Suprapubic skin (tissue), 4 donors: ENCODE data around the gene RNF32. TPM values are rescaled to one million over a fixed set of nuclear protein-coding genes. Genes with fewer than 3 reads are reported as not detected.

Source experiments
- DNase-seq, 2 donors: peaks; one replicate each; pipeline ENCODE4 v3.0.0-alpha.2; 2019; ENCODE audit warnings: low spot score in 2 of 2
- H3K27ac ChIP-seq: fragments of 200-600 bp; sonication (generic); one replicate; pipeline ENCODE4 v1.5.1; 2019
- H3K27me3 ChIP-seq: fragments of 200-600 bp; sonication (generic); one replicate; pipeline ENCODE4 v1.5.1; 2019
- H3K36me3 ChIP-seq: fragments of 200-600 bp; sonication (generic); one replicate; pipeline ENCODE4 v1.5.1; 2019
- H3K4me1 ChIP-seq: fragments of 200-600 bp; sonication (generic); one replicate; pipeline ENCODE4 v1.5.1; 2019
- H3K4me3 ChIP-seq: fragments of 200-600 bp; sonication (generic); one replicate; pipeline ENCODE4 v1.5.1; 2019; ENCODE audit warnings: mild to moderate bottlenecking
- H3K9me3 ChIP-seq: fragments of 200-600 bp; sonication (generic); one replicate; pipeline ENCODE4 v1.5.1; 2019
- CTCF ChIP-seq, 2 donors: fragments of 200-600 bp in 1 of 2; fragments of 450-650 bp in 1 of 2; sonication (generic) in 1 of 2; IDR thresholded peaks; one replicate each; pipeline ENCODE4 v1.5.1; 2016 to 2019; ENCODE audit warnings: antibody characterized with exemption in 2 of 2, mild to moderate bottlenecking in 1 of 2, moderate library complexity in 1 of 2
- EP300 ChIP-seq: sonication (generic); formaldehyde crosslinking; IDR thresholded peaks from one replicate; pipeline ENCODE4 v1.6.1; 2017; ENCODE audit warnings: antibody characterized with exemption
- POLR2A ChIP-seq, 2 donors: fragments of 450-650 bp; IDR thresholded peaks; one replicate each; pipeline ENCODE4 v1.6.1; 2017; ENCODE audit warnings: antibody characterized with exemption in 2 of 2, mild to moderate bottlenecking in 2 of 2, moderate library complexity in 2 of 2
- POLR2AphosphoS5 ChIP-seq, 3 donors: sonication (generic); formaldehyde crosslinking; IDR thresholded peaks; one replicate each; pipeline ENCODE4 v1.6.1; 2017; ENCODE audit warnings: antibody characterized with exemption in 3 of 3
- WGBS: methylation state at CpG from one replicate; pipeline ENCODE4 v1.1.5; 2018; 5-methylcytosine and 5-hydroxymethylcytosine counted together
- total RNA-seq, 4 donors: library from RNA; depleted of rRNA; stranded (reverse); fragments of >200 nt; gene quantifications; one replicate each; pipeline ENCODE4 v1.1.0, GENCODE V29; 2016

The RNF32 gene
- total RNA-seq, 4 donors from 2014 or later: 0.29 to 0.32 TPM; not detected in 2

GRCh38 chr7:156655983-156656382, 15.4 kb downstream of the RNF32 start:
- Histone ChIP-seq H3K27me3 (peaks cover 2% of the 10 kb centered on the region), H3K4me3 (no peak overlapping the region), H3K4me1 (no peaks in the 10 kb centered on the region), H3K36me3 (no peaks in the 10 kb centered on the region), H3K9me3 (no peaks in the 10 kb centered on the region), H3K27ac (no peak overlapping the region)
- 56% methylated on average over 4 of the region's 4 CpGs for WGBS
- no peak for DNase-seq
- TF ChIP-seq EP300 (no peak), POLR2AphosphoS5 (IDR thresholded peaks at IDR 0.05) (no peak), CTCF (IDR thresholded peaks at IDR 0.05) (no peak), POLR2A (IDR thresholded peaks at IDR 0.05) (no peak)

- Histone ChIP-seq H3K36me3 (no peaks in the 10 kb centered on the region), H3K4me3 (no peak overlapping the region), H3K27me3 (peaks cover 2% of the 10 kb centered on the region), H3K9me3 (no peaks in the 10 kb centered on the region), H3K27ac (no peak overlapping the region), H3K4me1 (no peaks in the 10 kb centered on the region)
- TF ChIP-seq EP300: no peak
- no peak for TF ChIP-seq CTCF (IDR thresholded peaks at IDR 0.05)
- TF ChIP-seq POLR2A (IDR thresholded peaks at IDR 0.05): no peak
- TF ChIP-seq POLR2AphosphoS5 (IDR thresholded peaks at IDR 0.05): no peak
- 71% methylated on average over 7 of the region's 7 CpGs for WGBS
- no peak for DNase-seq
These were observed 16.0 kb downstream of the RNF32 start for GRCh38 chr7:156656598-156656997.

GRCh38 chr7:156657681-156658080, 17.1 kb downstream of the RNF32 start:
- no peaks in the 10 kb centered on the region for H3K36me3 ChIP-seq
- WGBS: 66% methylated on average over 4 of the region's 4 CpGs
- no peak overlapping the region for H3K27ac ChIP-seq
- no peaks in the 10 kb centered on the region for H3K9me3 ChIP-seq
- no peak overlapping the region for H3K4me3 ChIP-seq
- no peaks in the 10 kb centered on the region for H3K4me1 ChIP-seq
- TF ChIP-seq POLR2A (IDR thresholded peaks at IDR 0.05) (no peak), EP300 (no peak), CTCF (IDR thresholded peaks at IDR 0.05) (no peak), POLR2AphosphoS5 (IDR thresholded peaks at IDR 0.05) (no peak)
- DNase-seq: no peak
- no peaks in the 10 kb centered on the region for H3K27me3 ChIP-seq

GRCh38 chr7:156659203-156659602, 18.6 kb downstream of the RNF32 start:
- 72% methylated on average over 6 of the region's 6 CpGs for WGBS
- DNase-seq: no peak
- no peak overlapping the region for H3K27ac ChIP-seq
- TF ChIP-seq POLR2A (IDR thresholded peaks at IDR 0.05): no peak
- TF ChIP-seq POLR2AphosphoS5 (IDR thresholded peaks at IDR 0.05): no peak
- no peak for TF ChIP-seq CTCF (IDR thresholded peaks at IDR 0.05)
- no peak for TF ChIP-seq EP300
- no peak overlapping the region for H3K4me3 ChIP-seq
- H3K4me1 ChIP-seq: no peaks in the 10 kb centered on the region
- H3K9me3 ChIP-seq: no peaks in the 10 kb centered on the region
- H3K27me3 ChIP-seq: no peaks in the 10 kb centered on the region
- no peaks in the 10 kb centered on the region for H3K36me3 ChIP-seq

GRCh38 chr7:156659961-156660360, 19.4 kb downstream of the RNF32 start:
- Histone ChIP-seq H3K4me3 (no peak overlapping the region), H3K4me1 (no peaks in the 10 kb centered on the region), H3K27ac (no peak overlapping the region), H3K27me3 (no peaks in the 10 kb centered on the region), H3K9me3 (no peaks in the 10 kb centered on the region), H3K36me3 (no peaks in the 10 kb centered on the region)
- TF ChIP-seq POLR2AphosphoS5 (IDR thresholded peaks at IDR 0.05) (no peak), POLR2A (IDR thresholded peaks at IDR 0.05) (no peak), EP300 (no peak)
- WGBS: 59% methylated on average over 11 of the region's 11 CpGs
- no peak for DNase-seq

- Histone ChIP-seq H3K4me3 (no peak overlapping the region), H3K36me3 (no peaks in the 10 kb centered on the region), H3K9me3 (no peaks in the 10 kb centered on the region), H3K27me3 (no peaks in the 10 kb centered on the region), H3K27ac (no peak overlapping the region), H3K4me1 (no peaks in the 10 kb centered on the region)
- no peak for TF ChIP-seq EP300
- no peak for DNase-seq
- WGBS: 94% methylated on average over 5 of the region's 5 CpGs
These were observed 21.1 kb downstream of the RNF32 start for GRCh38 chr7:156661637-156662036.
